Measurements from ENCODE around the gene MYOCOS.

The MYOCOS gene

GRCh38 chr1:171663854-171664575 lies 42.0 kb downstream of the MYOCOS start:
- DNase-seq: no peak

DNA sequence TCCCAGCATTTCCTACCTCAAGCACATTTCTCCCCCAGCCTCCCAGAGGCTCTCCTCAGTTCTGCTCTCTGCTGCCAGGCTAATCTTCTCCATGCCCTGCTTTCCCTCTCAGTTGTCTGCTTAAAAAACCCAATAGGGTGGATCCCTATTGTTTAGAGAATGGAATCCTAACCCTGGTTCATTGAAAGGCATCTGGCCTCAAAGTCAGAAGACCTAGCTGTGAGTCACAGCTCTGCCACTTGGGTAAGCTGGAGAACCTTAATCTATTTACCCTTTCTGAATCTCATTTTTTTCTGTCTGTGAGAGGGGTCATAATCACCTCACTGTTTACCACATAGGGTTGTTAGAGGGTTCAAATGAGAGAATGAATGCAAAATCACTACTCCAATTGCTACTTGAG lies 42.9 kb downstream of the MYOCOS start:
- DNase-seq: no peak

DNA sequence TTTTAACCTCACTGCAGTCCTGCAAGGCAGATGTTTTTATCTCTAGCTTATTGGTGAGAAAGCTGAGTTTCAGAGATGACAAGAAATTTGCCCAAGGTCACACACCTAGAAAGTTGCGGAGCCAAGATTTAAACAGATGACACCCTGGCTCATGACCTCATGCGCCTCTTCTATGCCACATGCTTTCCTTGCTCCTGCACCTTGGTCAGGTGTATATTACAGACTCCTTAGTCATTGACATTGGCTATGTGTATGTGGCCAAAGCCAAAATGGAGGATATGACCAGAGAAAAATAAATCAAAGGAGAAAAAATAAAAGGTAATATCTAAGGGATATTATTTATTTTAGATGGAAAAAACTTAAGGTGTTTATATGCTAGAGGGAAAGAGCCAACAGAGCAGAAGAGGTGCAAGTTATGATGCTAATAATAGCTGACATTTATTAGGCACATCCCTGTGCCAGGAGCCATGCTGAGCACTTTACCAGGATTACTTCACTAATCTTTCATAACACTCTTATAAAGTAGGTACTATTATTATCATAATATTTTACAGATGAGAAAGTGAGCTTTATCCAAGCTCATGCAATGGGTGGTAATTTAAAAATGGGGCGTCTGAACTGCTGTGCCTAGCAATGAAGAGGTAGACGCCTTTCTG lies 44.2 kb downstream of the MYOCOS start:
- no peak for DNase-seq

- no peak for DNase-seq
These were observed 46.3 kb downstream of the MYOCOS start for GRCh38 chr1:171668372-171668771.

GRCh38 chr1:171670739-171671138 lies 48.7 kb downstream of the MYOCOS start:
- DNase-seq: no peak

- DNase-seq: no peak
These were observed 52.7 kb downstream of the MYOCOS start for GRCh38 chr1:171674431-171675405.

Data from RPMI8226 (cell line).